Hepatocyte (in vitro differentiated cells): Measurements from ENCODE around the gene TMPO. TPM values are rescaled to one million over a fixed set of nuclear protein-coding genes. Genes with fewer than 3 reads are reported as not detected.

Experiments
- DNase-seq: peaks from one replicate; pipeline ENCODE4 v3.0.0-alpha.2; 2016; ENCODE audit warnings: low spot score
- H2AFZ ChIP-seq: fragments of 200-600 bp; sonication (generic); 2 replicates; pipeline ENCODE4 v1.6.0; 2016; ENCODE audit warnings: antibody characterized with exemption, mild to moderate bottlenecking
- H3K27ac ChIP-seq: fragments of 200-600 bp; sonication (generic); 2 replicates; pipeline ENCODE4 v1.5.1; 2016; ENCODE audit warnings: mild to moderate bottlenecking
- H3K27me3 ChIP-seq: fragments of 200-600 bp; sonication (generic); 2 replicates; pipeline ENCODE4 v1.6.1; 2016
- H3K36me3 ChIP-seq: fragments of 200-600 bp; sonication (generic); replicated peaks from 2 replicates; pipeline ENCODE4 v1.5.1; 2016; ENCODE audit warnings: low read depth; ENCODE audit not compliant: insufficient read depth
- H3K4me1 ChIP-seq: fragments of 200-600 bp; sonication (generic); 2 replicates; pipeline ENCODE4 v1.5.1; 2016; ENCODE audit warnings: mild to moderate bottlenecking, moderate library complexity; ENCODE audit not compliant: insufficient read depth
- H3K4me2 ChIP-seq: fragments of 200-600 bp; sonication (generic); 2 replicates; pipeline ENCODE4 v1.6.0; 2016
- H3K4me3 ChIP-seq: fragments of 200-600 bp; sonication (generic); 2 replicates; pipeline ENCODE4 v1.5.1; 2016; ENCODE audit warnings: mild to moderate bottlenecking
- H3K79me2 ChIP-seq: fragments of 200-600 bp; sonication (generic); 2 replicates; pipeline ENCODE4 v1.6.0; 2017; ENCODE audit warnings: mild to moderate bottlenecking
- H3K9me2 ChIP-seq: fragments of 200-600 bp; sonication (generic); replicated peaks from 2 replicates; pipeline ENCODE4 v1.6.0; 2017; ENCODE audit warnings: mild to moderate bottlenecking; ENCODE audit not compliant: insufficient read depth
- H3K9me3 ChIP-seq: fragments of 200-600 bp; sonication (generic); 2 replicates; pipeline ENCODE4 v1.5.1; 2016; ENCODE audit warnings: low read depth, mild to moderate bottlenecking
- H4K20me1 ChIP-seq: fragments of 200-600 bp; sonication (generic); 2 replicates; pipeline ENCODE4 v1.6.0; 2016; ENCODE audit warnings: mild to moderate bottlenecking; ENCODE audit not compliant: insufficient read depth, poor library complexity, severe bottlenecking
- CTCF ChIP-seq: fragments of 200-600 bp; sonication (generic); IDR thresholded peaks from 2 replicates; pipeline ENCODE4 v1.5.1; 2016; ENCODE audit warnings: antibody characterized with exemption, mild to moderate bottlenecking; ENCODE audit not compliant: poor library complexity
- EZH2 ChIP-seq: fragments of 200-600 bp; sonication (generic); IDR thresholded peaks from 2 replicates; pipeline ENCODE4 v1.6.1; 2016; ENCODE audit warnings: antibody characterized with exemption, mild to moderate bottlenecking, borderline replicate concordance
- EZH2phosphoT487 ChIP-seq: fragments of 200-600 bp; sonication (generic); IDR thresholded peaks from one replicate; pipeline ENCODE4 v1.6.1; 2018; ENCODE audit warnings: antibody characterized with exemption, mild to moderate bottlenecking, low read depth, moderate library complexity; ENCODE audit not compliant: unreplicated experiment, severe bottlenecking
- WGBS: methylation state at CpG from one replicate; pipeline ENCODE4 v1.1.6; 2016; ENCODE audit warnings: low lambda C conversion rate; ENCODE audit errors: missing lambda C conversion rate; 5-methylcytosine and 5-hydroxymethylcytosine counted together
- polyA plus RNA-seq: library from polyadenylated mRNA; unstranded; fragments of >200 nt; fragmentation: Nextera tagmentation; extraction: Ambion mirVana; gene quantifications from 2 replicates; pipeline ENCODE4 v1.2.1, GENCODE V29; 2016
- total RNA-seq: library from RNA; depleted of rRNA; stranded (reverse); fragments of >200 nt; gene quantifications from 2 replicates; pipeline ENCODE4 v1.2.3, GENCODE V29; 2014

TMPO gene
- total and polyA plus RNA-seq, 2 experiments from 2014 or later: 28.1 to 115 TPM

- DNase-seq: peak; percentile 49
- no peak overlapping the region for H3K4me2 ChIP-seq
- peaks cover 4% of the 10 kb centered on the region for H3K4me1 ChIP-seq
- no peaks in the 10 kb centered on the region for H3K36me3 ChIP-seq
- H4K20me1 ChIP-seq: no peaks in the 10 kb centered on the region
- H3K9me3 ChIP-seq: no peaks in the 10 kb centered on the region
- H3K4me3 ChIP-seq: no peak overlapping the region
- H2AFZ ChIP-seq: no peak overlapping the region
- H3K9me2 ChIP-seq: no peaks in the 10 kb centered on the region
- peaks cover 53% of the 10 kb centered on the region for H3K79me2 ChIP-seq
- 81% methylated on average over 4 of the region's 4 CpGs for WGBS
- H3K27me3 ChIP-seq: no peaks in the 10 kb centered on the region
- peak overlapping the region; percentile 45 for H3K27ac ChIP-seq
- TF ChIP-seq CTCF (peak; percentile 53), EZH2 (no peak)
Measured at GRCh38 chr12:98532687-98533304, 17.4 kb downstream of the TMPO start.

GRCh38 chr12:98533723-98534251 lies 18.4 kb downstream of the TMPO start:
- 94% methylated on average over 4 of the region's 4 CpGs for WGBS
- DNase-seq: peak; percentile 68
- Histone ChIP-seq H3K27me3 (no peaks in the 10 kb centered on the region), H2AFZ (no peak overlapping the region), H3K79me2 (peaks cover 44% of the 10 kb centered on the region), H3K4me1 (peaks cover 4% of the 10 kb centered on the region), H3K36me3 (no peaks in the 10 kb centered on the region), H3K9me2 (no peaks in the 10 kb centered on the region), H4K20me1 (no peaks in the 10 kb centered on the region), H3K27ac (peak overlapping the region; percentile 45), H3K4me2 (no peak overlapping the region), H3K9me3 (no peaks in the 10 kb centered on the region), H3K4me3 (no peak overlapping the region)
- no peak for TF ChIP-seq EZH2phosphoT487
- TF ChIP-seq CTCF: no peak
- no peak for TF ChIP-seq EZH2

GRCh38 chr12:98538031-98538430 lies 22.6 kb downstream of the TMPO start:
- Histone ChIP-seq H3K27me3 (no peaks in the 10 kb centered on the region), H3K4me2 (no peak overlapping the region), H3K9me2 (no peaks in the 10 kb centered on the region), H3K4me3 (no peak overlapping the region), H3K79me2 (peaks cover 47% of the 10 kb centered on the region), H2AFZ (no peak overlapping the region), H3K4me1 (peaks cover 4% of the 10 kb centered on the region), H3K36me3 (no peaks in the 10 kb centered on the region), H3K9me3 (no peaks in the 10 kb centered on the region), H3K27ac (peak overlapping the region; percentile 1), H4K20me1 (no peaks in the 10 kb centered on the region)
- no peak for TF ChIP-seq CTCF
- no peak for TF ChIP-seq EZH2
- no peak for TF ChIP-seq EZH2phosphoT487
- 88% methylated on average over 4 of the region's 4 CpGs for WGBS
- DNase-seq: no peak
